Measurements from ENCODE around the gene RPL26. TPM values are rescaled to one million over a fixed set of nuclear protein-coding genes. Genes with fewer than 3 reads are reported as not detected.

The RPL26 gene
- 1,000 to 10,000 TPM; 2,515 to 2,978 (median 2,612) TPM for total RNA-seq
- total RNA-seq (2013), result 5,939 TPM
- total RNA-seq, result 83.6 to 163 (median 118) reads per million in 29 experiments

- Mint-ChIP-seq H3K4me3 (peak within 1 kb of the TSS; percentile 89 to 100 (median 100)), H3K36me3 (peaks cover 36% of the 10 kb centered on the region), H3K27me3 (no peaks in the 10 kb centered on the region), H3K27ac (peak within 1 kb of the TSS; percentile 90 to 95), H3K9me3 (no peaks in the 10 kb centered on the region), H3K4me1 (peaks cover 59 to 76% (median 64%) of the 10 kb centered on the region in 3 donors)
- ATAC-seq (replicated peaks in 1 of 4) (peak; percentile 89 to 93 (median 92)), DNase-seq (peak; percentile 87 to 97 (median 94))
- WGBS (ENCODE audit: insufficient coverage), result 0% methylated on average over 45 of the region's 55 CpGs
- peaks cover 8 to 35% of the 10 kb centered on the region in 2 donors for H3K36me3 ChIP-seq (ENCODE audit: control insufficient read depth in 2 of 2, extremely low read depth in 1 of 2, insufficient read depth in 1 of 2, low read length in 1 of 2)
- no peaks in the 10 kb centered on the region for H3K9me3 ChIP-seq
- no peaks in the 10 kb centered on the region for H3K27me3 ChIP-seq (replicated peaks in 1 of 2; ENCODE audit: control insufficient read depth in 2 of 2, extremely low read depth in 1 of 2, insufficient read depth in 2 of 2, low read length in 1 of 2)
- ChIA-PET CTCF (interaction anchor here (0.6 to 1.2 kb wide), 8 partner anchors 11 to 401 kb away, joined by 3 to 10 read pairs (median 4); partner anchors contain the start of genes NDEL1 (in 1 of the 2) and SLC25A35 (in 1 of the 2)), POLR2A (no interaction called here)
- H3K4me1 ChIP-seq (ENCODE audit: control insufficient read depth in 1 of 2, extremely low read depth in 1 of 2, insufficient read depth in 2 of 2, low read length in 2 of 2), result peaks cover 20 to 53% of the 10 kb centered on the region in 2 experiments
- H3K4me3 ChIP-seq (ENCODE audit: control insufficient read depth in 1 of 2, extremely low read depth in 1 of 2, low read length in 1 of 2), result peak within 1 kb of the TSS; percentile 75 to 96
- peak within 1 kb of the TSS; percentile 63 for H3K27ac ChIP-seq (ENCODE audit: low read length)
Observed at GRCh38 chr17:8383143-8383822, at the start of gene RPL26. RPL26 (minus strand) TSS chr17:8383193; CDS start chr17:8382310, 883 bp downstream.

GRCh38 chr17:8430966-8431365 lies 48.0 kb upstream of the RPL26 start:
- ATAC-seq (replicated peaks in 1 of 4), result no peak
- peaks cover 0 to 4% of the 10 kb centered on the region in 2 experiments for H3K4me1 ChIP-seq (ENCODE audit: control insufficient read depth in 1 of 2, extremely low read depth in 1 of 2, insufficient read depth in 2 of 2, low read length in 2 of 2)
- no peak for DNase-seq
- no peaks in the 10 kb centered on the region for H3K9me3 ChIP-seq
- no peaks in the 10 kb centered on the region for H3K36me3 Mint-ChIP-seq
- no peak overlapping the region for H3K4me3 ChIP-seq (ENCODE audit: control insufficient read depth in 1 of 2, extremely low read depth in 1 of 2, low read length in 1 of 2)
- WGBS (ENCODE audit: insufficient coverage), result 82% methylated on average over 7 of the region's 7 CpGs
- POLR2A ChIA-PET, result interaction anchor here in 1 of 2 donors (0.6 kb wide), 1 partner anchor 208 kb away, joined by 4 read pairs; no protein-coding TSS in a partner anchor
- no peak overlapping the region for H3K27ac Mint-ChIP-seq
- no peaks in the 10 kb centered on the region for H3K27me3 ChIP-seq (replicated peaks in 1 of 2; ENCODE audit: control insufficient read depth in 2 of 2, extremely low read depth in 1 of 2, insufficient read depth in 2 of 2, low read length in 1 of 2)
- H3K4me3 Mint-ChIP-seq, result no peak overlapping the region
- H3K27me3 Mint-ChIP-seq, result peaks cover 0 to 5% of the 10 kb centered on the region in 2 donors
- H3K27ac ChIP-seq (ENCODE audit: low read length), result no peak overlapping the region
- H3K36me3 ChIP-seq (ENCODE audit: control insufficient read depth in 2 of 2, extremely low read depth in 1 of 2, insufficient read depth in 1 of 2, low read length in 1 of 2), result no peaks in the 10 kb centered on the region
- H3K4me1 Mint-ChIP-seq, result peaks cover 0 to 7% (median 6%) of the 10 kb centered on the region in 3 donors
- no peaks in the 10 kb centered on the region for H3K9me3 Mint-ChIP-seq
- CTCF ChIA-PET, result no interaction called here

- WGBS (ENCODE audit: insufficient coverage), result no CpG with 5 or more reads among the region's 3 CpGs
Observed at GRCh38 chr17:8426802-8427201, 43.8 kb upstream of the RPL26 start.

GRCh38 chr17:8426094-8426720 lies 43.2 kb upstream of the RPL26 start:
- no peaks in the 10 kb centered on the region for H3K36me3 ChIP-seq (ENCODE audit: control insufficient read depth in 2 of 2, extremely low read depth in 1 of 2, insufficient read depth in 1 of 2, low read length in 1 of 2)
- no peaks in the 10 kb centered on the region for H3K9me3 Mint-ChIP-seq
- no peak for DNase-seq
- 61% methylated on average over 4 of the region's 6 CpGs for WGBS (ENCODE audit: insufficient coverage)
- no peak overlapping the region for H3K4me3 Mint-ChIP-seq
- no peaks in the 10 kb centered on the region for H3K9me3 ChIP-seq
- peaks cover 17 to 30% of the 10 kb centered on the region in 2 donors for H3K27me3 Mint-ChIP-seq
- H3K4me1 ChIP-seq (ENCODE audit: control insufficient read depth in 1 of 2, extremely low read depth in 1 of 2, insufficient read depth in 2 of 2, low read length in 2 of 2), result no peaks in the 10 kb centered on the region
- H3K27ac ChIP-seq (ENCODE audit: low read length), result no peak overlapping the region
- H3K4me3 ChIP-seq (ENCODE audit: control insufficient read depth in 1 of 2, extremely low read depth in 1 of 2, low read length in 1 of 2), result no peak overlapping the region
- H3K27me3 ChIP-seq (replicated peaks in 1 of 2; ENCODE audit: control insufficient read depth in 2 of 2, extremely low read depth in 1 of 2, insufficient read depth in 2 of 2, low read length in 1 of 2), result peaks cover 0 to 20% of the 10 kb centered on the region in 2 experiments
- no peak overlapping the region for H3K27ac Mint-ChIP-seq
- no peaks in the 10 kb centered on the region for H3K4me1 Mint-ChIP-seq
- CTCF ChIA-PET, result no interaction called here
- ATAC-seq (replicated peaks in 1 of 4), result no peak
- no peaks in the 10 kb centered on the region for H3K36me3 Mint-ChIP-seq
- POLR2A ChIA-PET, result interaction anchor here in 1 of 2 donors (0.6 kb wide), 1 partner anchor 168 kb away, joined by 3 read pairs; no protein-coding TSS in a partner anchor

More at GRCh38 chr17:8426802-8427201, 43.8 kb upstream of the RPL26 start:
- H3K4me1 Mint-ChIP-seq, result no peaks in the 10 kb centered on the region
- DNase-seq, result no peak
- H3K36me3 Mint-ChIP-seq, result no peaks in the 10 kb centered on the region
- no peak overlapping the region for H3K4me3 ChIP-seq (ENCODE audit: control insufficient read depth in 1 of 2, extremely low read depth in 1 of 2, low read length in 1 of 2)
- peaks cover 17 to 26% of the 10 kb centered on the region in 2 donors for H3K27me3 Mint-ChIP-seq
- no peaks in the 10 kb centered on the region for H3K36me3 ChIP-seq (ENCODE audit: control insufficient read depth in 2 of 2, extremely low read depth in 1 of 2, insufficient read depth in 1 of 2, low read length in 1 of 2)
- no peaks in the 10 kb centered on the region for H3K4me1 ChIP-seq (ENCODE audit: control insufficient read depth in 1 of 2, extremely low read depth in 1 of 2, insufficient read depth in 2 of 2, low read length in 2 of 2)
- H3K27ac ChIP-seq (ENCODE audit: low read length), result no peak overlapping the region
- H3K4me3 Mint-ChIP-seq, result no peak overlapping the region
- ChIA-PET POLR2A (interaction anchor here in 1 of 2 donors (0.6 kb wide), 1 partner anchor 169 kb away, joined by 3 read pairs; no protein-coding TSS in a partner anchor), CTCF (no interaction called here)
- no peak overlapping the region for H3K27ac Mint-ChIP-seq
- no peaks in the 10 kb centered on the region for H3K9me3 Mint-ChIP-seq
- H3K9me3 ChIP-seq, result no peaks in the 10 kb centered on the region
- peaks cover 0 to 14% of the 10 kb centered on the region in 2 experiments for H3K27me3 ChIP-seq (replicated peaks in 1 of 2; ENCODE audit: control insufficient read depth in 2 of 2, extremely low read depth in 1 of 2, insufficient read depth in 2 of 2, low read length in 1 of 2)
- no peak for ATAC-seq (replicated peaks in 1 of 4)

- Mint-ChIP-seq H3K4me1 (no peaks in the 10 kb centered on the region), H3K27me3 (peaks cover 35 to 65% of the 10 kb centered on the region in 2 donors), H3K4me3 (no peak overlapping the region), H3K9me3 (no peaks in the 10 kb centered on the region), H3K27ac (no peak overlapping the region), H3K36me3 (no peaks in the 10 kb centered on the region)
- CTCF ChIA-PET, result no interaction called here
- Histone ChIP-seq H3K36me3 (ENCODE audit: control insufficient read depth in 2 of 2, extremely low read depth in 1 of 2, insufficient read depth in 1 of 2, low read length in 1 of 2) (no peaks in the 10 kb centered on the region), H3K4me3 (ENCODE audit: control insufficient read depth in 1 of 2, extremely low read depth in 1 of 2, low read length in 1 of 2) (no peak overlapping the region), H3K4me1 (ENCODE audit: control insufficient read depth in 1 of 2, extremely low read depth in 1 of 2, insufficient read depth in 2 of 2, low read length in 2 of 2) (no peaks in the 10 kb centered on the region), H3K27ac (ENCODE audit: low read length) (no peak overlapping the region), H3K9me3 (no peaks in the 10 kb centered on the region), H3K27me3 (replicated peaks in 1 of 2; ENCODE audit: control insufficient read depth in 2 of 2, extremely low read depth in 1 of 2, insufficient read depth in 2 of 2, low read length in 1 of 2) (peaks cover 0 to 28% of the 10 kb centered on the region in 2 experiments)
- POLR2A ChIA-PET, result no interaction called here
- DNase-seq, result no peak
- WGBS (ENCODE audit: insufficient coverage), result 86% methylated on average over 2 of the region's 3 CpGs
- no peak for ATAC-seq (replicated peaks in 1 of 4)
Observed at GRCh38 chr17:8421571-8421970, 38.6 kb upstream of the RPL26 start.

- DNase-seq (no peak), ATAC-seq (replicated peaks in 1 of 4) (no peak)
- Mint-ChIP-seq H3K36me3 (no peaks in the 10 kb centered on the region), H3K27me3 (peaks cover 39 to 66% of the 10 kb centered on the region in 2 donors), H3K9me3 (no peaks in the 10 kb centered on the region), H3K27ac (no peak overlapping the region), H3K4me1 (no peaks in the 10 kb centered on the region), H3K4me3 (no peak overlapping the region)
- Histone ChIP-seq H3K27ac (ENCODE audit: low read length) (no peak overlapping the region), H3K36me3 (ENCODE audit: control insufficient read depth in 2 of 2, extremely low read depth in 1 of 2, insufficient read depth in 1 of 2, low read length in 1 of 2) (no peaks in the 10 kb centered on the region), H3K9me3 (no peaks in the 10 kb centered on the region), H3K4me1 (ENCODE audit: control insufficient read depth in 1 of 2, extremely low read depth in 1 of 2, insufficient read depth in 2 of 2, low read length in 2 of 2) (no peaks in the 10 kb centered on the region), H3K27me3 (replicated peaks in 1 of 2; ENCODE audit: control insufficient read depth in 2 of 2, extremely low read depth in 1 of 2, insufficient read depth in 2 of 2, low read length in 1 of 2) (peaks cover 0 to 34% of the 10 kb centered on the region in 2 experiments), H3K4me3 (ENCODE audit: control insufficient read depth in 1 of 2, extremely low read depth in 1 of 2, low read length in 1 of 2) (no peak overlapping the region)
- POLR2A ChIA-PET, result interaction anchor here in 1 of 2 donors (0.5 kb wide), 1 partner anchor 17 kb away, joined by 4 read pairs; no protein-coding TSS in a partner anchor
- CTCF ChIA-PET, result interaction anchor here in 1 of 2 donors (1.0 kb wide), 1 partner anchor 10 kb away, joined by 3 read pairs; no protein-coding TSS in a partner anchor
- WGBS (ENCODE audit: insufficient coverage), result 61% methylated on average over 2 of the region's 5 CpGs
Observed at GRCh38 chr17:8420041-8420934, 37.3 kb upstream of the RPL26 start.
